H1 (cell line): ENCODE data around the gene ARID5B. TPM values are rescaled to one million over a fixed set of nuclear protein-coding genes. Genes with fewer than 3 reads are reported as not detected.
A peak's percentile ranks its signal among the peaks of the same experiment; 100 is the strongest.

Experiments
- CTCF ChIA-PET: fragments of 300-600 bp; sonication (Branson Sonifier 250); formaldehyde crosslinking; loops from one replicate; lab custom pipeline; 2021; ENCODE audit not compliant: partially characterized antibody; lab: Charles Lee
- POLR2A ChIA-PET: fragments of 300-600 bp; sonication (Branson Sonifier 250); formaldehyde crosslinking; loops from one replicate; lab custom pipeline; 2021; ENCODE audit warnings: inconsistent platforms; ENCODE audit not compliant: partially characterized antibody; lab: Charles Lee
- DNase-seq, 2 experiments: peaks; one replicate each; pipeline versions ENCODE4 v3.0.0 to v3.0.0-alpha.2; 2010 to 2022; ENCODE audit warnings: low spot score in 2 of 2, low read depth in 1 of 2, mixed read lengths in 1 of 2
- FAIRE-seq: peaks from 2 replicates; lab custom pipeline; 2011; peaks lifted over from hg19 to GRCh38; lab: Jason Lieb, UNC
- H2AFZ ChIP-seq: 2 replicates; pipeline ENCODE4 v1.8.1; 2012; ENCODE audit warnings: low read length, inconsistent platforms
- H2AK5ac ChIP-seq: 2 replicates; pipeline ENCODE4 v1.6.1; 2013; ENCODE audit warnings: low read depth, low read length
- H2BK120ac ChIP-seq: replicated peaks from 2 replicates; pipeline ENCODE3; 2013; ENCODE audit warnings: low read depth, low read length, inconsistent platforms
- H2BK12ac ChIP-seq: 2 replicates; pipeline ENCODE4 v1.6.1; 2013; ENCODE audit warnings: low read depth, low read length
- H2BK15ac ChIP-seq: 2 replicates; pipeline ENCODE4 v1.6.1; 2013; ENCODE audit warnings: low read length
- H2BK20ac ChIP-seq: 2 replicates; pipeline ENCODE4 v1.6.1; 2013; ENCODE audit warnings: low read length
- H2BK5ac ChIP-seq: 2 replicates; pipeline ENCODE4 v1.6.1; 2013; ENCODE audit warnings: low read depth, low read length
- H3K14ac ChIP-seq: 2 replicates; pipeline ENCODE4 v1.6.1; 2013; ENCODE audit warnings: inconsistent platforms; ENCODE audit not compliant: insufficient read length
- H3K18ac ChIP-seq: 2 replicates; pipeline ENCODE4 v1.6.1; 2013; ENCODE audit warnings: low read length; ENCODE audit errors: extremely low read depth
- H3K23ac ChIP-seq: 2 replicates; pipeline ENCODE4 v1.6.1; 2013; ENCODE audit warnings: inconsistent platforms; ENCODE audit not compliant: insufficient read length
- H3K23me2 ChIP-seq: 2 replicates; pipeline ENCODE4 v1.6.1; 2013; ENCODE audit warnings: low read depth, low read length
- H3K27ac ChIP-seq: 2 replicates; pipeline ENCODE4 v1.6.1; 2011; ENCODE audit warnings: low read depth, low read length, inconsistent platforms
- H3K27me3 ChIP-seq, 4 experiments: replicated peaks in 1 of 4; 1 replicate in 1 of 4; 2 replicates in 3 of 4; pipeline versions ENCODE4 v1.6.1 to v1.8.1; 2011 to 2013; ENCODE audit warnings: low read length in 3 of 4, mild to moderate bottlenecking in 3 of 4, inconsistent platforms in 2 of 4, mixed read lengths in 2 of 4, moderate library complexity in 1 of 4; ENCODE audit not compliant: control insufficient read depth in 3 of 4, insufficient read depth in 3 of 4; ENCODE audit errors: extremely low read depth in 1 of 4
- H3K36me3 ChIP-seq, 4 experiments: 2 replicates each; pipeline versions ENCODE4 v1.6.1 to v1.8.1; 2011 to 2013; ENCODE audit warnings: mild to moderate bottlenecking in 4 of 4, low read length in 3 of 4, moderate library complexity in 2 of 4, control low read depth in 1 of 4, inconsistent platforms in 1 of 4; ENCODE audit not compliant: insufficient read depth in 4 of 4, control insufficient read depth in 2 of 4
- H3K4ac ChIP-seq: replicated peaks from 2 replicates; pipeline ENCODE3; 2013; ENCODE audit warnings: low read length, low read depth, mixed read lengths, inconsistent platforms; ENCODE audit not compliant: insufficient read length
- H3K4me1 ChIP-seq, 4 experiments: replicated peaks in 1 of 4; 1 replicate in 1 of 4; 2 replicates in 3 of 4; pipeline versions ENCODE4 v1.6.1 to v1.8.1; 2011 to 2013; ENCODE audit warnings: low read length in 3 of 4, inconsistent platforms in 2 of 4, mixed read lengths in 1 of 4; ENCODE audit not compliant: insufficient read depth in 4 of 4, control insufficient read depth in 3 of 4
- H3K4me2 ChIP-seq, 2 experiments: 2 replicates each; pipeline versions ENCODE4 v1.6.1 to v1.8.1; 2011 to 2013; ENCODE audit warnings: low read depth in 2 of 2, low read length in 2 of 2, control low read depth in 1 of 2, inconsistent platforms in 1 of 2, mild to moderate bottlenecking in 1 of 2; ENCODE audit not compliant: insufficient read depth in 1 of 2
- H3K4me3 ChIP-seq, 4 experiments: fragments of 200-600, 300-600 bp in 1 of 4; sonication (generic), shearing (Covaris generic), sonication (Bioruptor Twin) in 1 of 4; 2 replicates each; pipeline versions ENCODE4 v1.5.1 to v1.8.1; 2011 to 2016; ENCODE audit warnings: low read length in 4 of 4, low read depth in 3 of 4, control low read depth in 2 of 4, inconsistent platforms in 2 of 4, mild to moderate bottlenecking in 2 of 4, mixed read lengths in 1 of 4, moderate library complexity in 1 of 4; ENCODE audit not compliant: insufficient read depth in 2 of 4; ENCODE audit errors: extremely low read depth in 1 of 4
- H3K56ac ChIP-seq: replicated peaks from 2 replicates; pipeline ENCODE3; 2013; ENCODE audit warnings: low read depth, mild to moderate bottlenecking, mixed read lengths, low read length, inconsistent platforms; ENCODE audit not compliant: insufficient read length
- H3K79me1 ChIP-seq: 2 replicates; pipeline ENCODE4 v1.6.1; 2013; ENCODE audit warnings: low read depth, low read length, control low read depth
- H3K79me2 ChIP-seq, 2 experiments: 2 replicates each; pipeline versions ENCODE4 v1.6.1 to v1.8.1; 2012 to 2013; ENCODE audit warnings: low read length in 2 of 2, mild to moderate bottlenecking in 2 of 2, inconsistent platforms in 1 of 2; ENCODE audit not compliant: insufficient read depth in 2 of 2, control insufficient read depth in 1 of 2
- H3K9ac ChIP-seq, 4 experiments: replicated peaks in 1 of 4; 1 replicate in 1 of 4; 2 replicates in 3 of 4; pipeline versions ENCODE4 v1.6.1 to v1.8.1; 2011 to 2013; ENCODE audit warnings: low read depth in 3 of 4, low read length in 3 of 4, control low read depth in 2 of 4, mild to moderate bottlenecking in 2 of 4, moderate library complexity in 2 of 4, inconsistent platforms in 1 of 4; ENCODE audit errors: extremely low read depth in 1 of 4
- H3K9me3 ChIP-seq, 2 experiments: 2 replicates each; pipeline versions ENCODE4 v1.6.1 to v1.8.1; 2012 to 2013; ENCODE audit warnings: mild to moderate bottlenecking in 2 of 2, moderate library complexity in 2 of 2, control low read depth in 1 of 2, inconsistent platforms in 1 of 2, low read depth in 1 of 2, low read length in 1 of 2, mixed read lengths in 1 of 2; ENCODE audit not compliant: insufficient read depth in 2 of 2
- H4K20me1 ChIP-seq, 2 experiments: replicated peaks in 1 of 2; 2 replicates each; pipeline versions ENCODE3 to v1.8.1; 2011 to 2013; ENCODE audit warnings: inconsistent platforms in 2 of 2, low read length in 2 of 2, mild to moderate bottlenecking in 1 of 2; ENCODE audit not compliant: insufficient read depth in 2 of 2, control insufficient read depth in 1 of 2
- H4K5ac ChIP-seq: 2 replicates; pipeline ENCODE4 v1.6.1; 2013; ENCODE audit warnings: low read length, low read depth, mixed read lengths, inconsistent platforms; ENCODE audit not compliant: insufficient read length
- H4K8ac ChIP-seq: 2 replicates; pipeline ENCODE4 v1.8.0; 2013; ENCODE audit warnings: mild to moderate bottlenecking, moderate library complexity, low read length, inconsistent platforms; ENCODE audit not compliant: insufficient read depth; ENCODE audit errors: extremely low read depth
- H4K91ac ChIP-seq: replicated peaks from 2 replicates; pipeline ENCODE3; 2013; ENCODE audit warnings: low read length, mixed read lengths, inconsistent platforms; ENCODE audit not compliant: insufficient read length
- CEBPB ChIP-seq: IDR thresholded peaks from 2 replicates; pipeline ENCODE4 v1.6.1; 2012; ENCODE audit warnings: low read depth, low read length
- CREB1 ChIP-seq: IDR thresholded peaks from 2 replicates; pipeline ENCODE4 v1.6.1; 2012; ENCODE audit warnings: inconsistent platforms
- EGR1 ChIP-seq: IDR thresholded peaks from 2 replicates; pipeline ENCODE4 v1.6.1; 2011; ENCODE audit warnings: low read depth, low read length, borderline replicate concordance
- EP300 ChIP-seq, 2 experiments: IDR thresholded peaks; 1 replicate in 1 of 2; 2 replicates in 1 of 2; pipeline ENCODE4 v1.6.1; 2011 to 2012; ENCODE audit warnings: low read depth in 2 of 2, low read length in 2 of 2, mild to moderate bottlenecking in 2 of 2, borderline replicate concordance in 1 of 2, inconsistent platforms in 1 of 2, moderate library complexity in 1 of 2
- EZH2 ChIP-seq: fragments of 200-600 bp; sonication (generic); IDR thresholded peaks from 2 replicates; pipeline ENCODE4 v1.7.1; 2012; ENCODE audit warnings: low read depth, mild to moderate bottlenecking, moderate library complexity, low read length, inconsistent platforms; ENCODE audit not compliant: severe bottlenecking
- RAD21 ChIP-seq, 2 experiments: IDR thresholded peaks in 1 of 2; conservative IDR thresholded peaks in 1 of 2; 2 replicates each; pipeline ENCODE4 v1.6.1; 2011; ENCODE audit warnings: low read depth in 2 of 2, low read length in 2 of 2, improper control_type of control experiment in 1 of 2, inconsistent platforms in 1 of 2, mild to moderate bottlenecking in 1 of 2, moderate library complexity in 1 of 2
- SUZ12 ChIP-seq: fragments of 200-600 bp; sonication (generic); IDR thresholded peaks from 2 replicates; pipeline ENCODE4 v1.6.1; 2012; ENCODE audit warnings: mild to moderate bottlenecking, inconsistent platforms, low read length, moderate library complexity, mixed read lengths
- TAF1 ChIP-seq: IDR thresholded peaks from 2 replicates; pipeline ENCODE4 v1.6.1; 2011; ENCODE audit warnings: mild to moderate bottlenecking, low read depth, low read length
- WGBS, 2 experiments: shearing (Covaris generic) in 1 of 2; methylation state at CpG; one replicate each; pipeline versions ENCODE4 v1.1.6 to v1.1.7; 2013 to 2015; ENCODE audit warnings: low lambda C conversion rate in 2 of 2, mixed read lengths in 2 of 2, inconsistent platforms in 1 of 2, low coverage in 1 of 2, missing lambda C conversion rate in 1 of 2; ENCODE audit not compliant: insufficient replicate concordance in 2 of 2, insufficient coverage in 1 of 2, insufficient read length in 1 of 2; ENCODE audit errors: extremely low coverage in 1 of 2, missing lambda C conversion rate in 1 of 2; 5-methylcytosine and 5-hydroxymethylcytosine counted together
- polyA plus RNA-seq, 7 experiments: library from polyadenylated mRNA; depleted of rRNA in 3 of 7; stranded (reverse) in 5 of 7; unstranded in 2 of 7; fragments of >200 nt in 5 of 7; fragments of 200-250 nt in 2 of 7; gene quantifications; 1 replicate in 5 of 7; 2 replicates in 1 of 7; 4 replicates in 1 of 7; pipeline versions ENCODE4 v1.2.1 to v1.2.3, GENCODE V29; 2011 to 2013; ENCODE audit warnings: missing spikeins in 2 of 7, mixed read lengths in 2 of 7
- total RNA-seq: library from RNA; stranded (reverse); fragmentation: NEBNext Ultra II Directional; extraction: Animal tissue kit (Norgen Biotek cat#: 25700); gene quantifications from 2 replicates; pipeline ENCODE4 v1.2.1, GENCODE V29; 2021
- TF ChIP-seq, protein P1 (sequence below), 3 experiments: IDR thresholded peaks; 1 replicate in 2 of 3; 2 replicates in 1 of 3; pipeline versions ENCODE4 v1.5.1 to v1.6.1; 2011; ENCODE audit warnings: low read length in 3 of 3, mild to moderate bottlenecking in 3 of 3, inconsistent platforms in 2 of 3, low read depth in 1 of 3, moderate library complexity in 1 of 3; ENCODE audit not compliant: insufficient read depth in 1 of 3; ENCODE audit errors: control extremely low read depth in 1 of 3

The ARID5B gene
- total and polyA plus RNA-seq, 2 of the 8 experiments (the other 6 are each of a cell fraction or from before 2014, with no cell fraction given) = 0.21 to 1.1 TPM

DNA sequence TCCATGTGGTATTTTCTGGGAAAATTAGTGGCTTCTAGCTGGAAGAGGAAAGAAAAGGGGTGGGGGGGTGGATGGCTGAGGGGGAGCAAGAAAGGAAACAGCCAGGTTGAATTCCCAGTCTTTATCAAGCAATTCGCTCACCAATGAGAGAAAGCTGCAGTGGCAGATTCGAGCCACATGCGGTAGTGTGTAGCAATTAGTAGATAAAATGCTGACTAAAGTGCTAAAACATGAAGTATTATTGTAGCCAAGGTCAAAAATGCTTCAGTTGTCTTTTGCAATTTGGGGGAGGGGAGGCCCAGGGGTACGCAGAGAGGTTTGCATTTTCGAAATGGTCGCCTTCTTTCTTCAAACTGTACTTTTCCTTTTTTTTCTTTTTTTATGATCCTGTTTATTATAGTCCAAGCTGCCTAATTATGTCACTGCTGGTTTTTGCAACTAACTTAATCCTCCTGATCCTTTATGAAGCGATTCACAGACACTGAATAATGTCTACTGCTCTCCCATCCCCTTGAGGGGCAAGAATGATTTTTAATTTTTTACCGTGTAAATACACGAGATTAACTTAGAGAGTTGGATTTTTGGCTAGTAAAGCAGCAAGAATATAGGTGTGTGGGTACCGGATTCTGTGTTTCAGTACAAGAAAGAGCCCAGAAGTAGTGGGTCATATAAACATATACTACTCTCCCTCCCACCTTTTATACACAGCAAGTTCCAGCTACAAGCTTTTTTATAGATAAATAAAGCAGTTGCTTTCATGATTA, 3.6 kb upstream of the ARID5B start:
- Histone ChIP-seq H3K4me1 (peaks cover 0 to 18% (median 6%) of the 10 kb centered on the region in 4 experiments; a peak in 4 of 7 replicates), H2AFZ (peak overlapping the region; percentile 54), H3K9ac (no peak overlapping the region)
- TF ChIP-seq, protein P1, sequence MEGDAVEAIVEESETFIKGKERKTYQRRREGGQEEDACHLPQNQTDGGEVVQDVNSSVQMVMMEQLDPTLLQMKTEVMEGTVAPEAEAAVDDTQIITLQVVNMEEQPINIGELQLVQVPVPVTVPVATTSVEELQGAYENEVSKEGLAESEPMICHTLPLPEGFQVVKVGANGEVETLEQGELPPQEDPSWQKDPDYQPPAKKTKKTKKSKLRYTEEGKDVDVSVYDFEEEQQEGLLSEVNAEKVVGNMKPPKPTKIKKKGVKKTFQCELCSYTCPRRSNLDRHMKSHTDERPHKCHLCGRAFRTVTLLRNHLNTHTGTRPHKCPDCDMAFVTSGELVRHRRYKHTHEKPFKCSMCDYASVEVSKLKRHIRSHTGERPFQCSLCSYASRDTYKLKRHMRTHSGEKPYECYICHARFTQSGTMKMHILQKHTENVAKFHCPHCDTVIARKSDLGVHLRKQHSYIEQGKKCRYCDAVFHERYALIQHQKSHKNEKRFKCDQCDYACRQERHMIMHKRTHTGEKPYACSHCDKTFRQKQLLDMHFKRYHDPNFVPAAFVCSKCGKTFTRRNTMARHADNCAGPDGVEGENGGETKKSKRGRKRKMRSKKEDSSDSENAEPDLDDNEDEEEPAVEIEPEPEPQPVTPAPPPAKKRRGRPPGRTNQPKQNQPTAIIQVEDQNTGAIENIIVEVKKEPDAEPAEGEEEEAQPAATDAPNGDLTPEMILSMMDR (IDR thresholded peaks at IDR 0.05; ENCODE audit: control extremely low read depth in 1 of 3, insufficient read depth in 1 of 3, low read depth in 1 of 3, low read length in 3 of 3) = peak in 1 of 3 experiments; percentile 35; a peak in 1 of 4 replicates
- TF ChIP-seq CREB1 = no peak
- TF ChIP-seq TAF1 = no peak
- no peak for TF ChIP-seq EP300 (IDR thresholded peaks at IDR 0.05; ENCODE audit: borderline replicate concordance in 1 of 2, low read depth in 2 of 2, low read length in 2 of 2)
- TF ChIP-seq SUZ12 = peak; percentile 17; the same call in 1 of the 2 replicates
- no peak for TF ChIP-seq EGR1
- TF ChIP-seq CEBPB = no peak
- TF ChIP-seq EZH2 = no peak
- TF ChIP-seq RAD21 (IDR thresholded peaks at IDR 0.05 in 1 of 2, conservative IDR thresholded peaks at IDR 0.05 in 1 of 2; ENCODE audit: low read depth in 2 of 2, low read length in 2 of 2) = peak in 1 of 2 experiments; percentile 10; a peak in 1 of 4 replicates

More for the DNA sequence above, 3.6 kb upstream of the ARID5B start:
- ChIA-PET CTCF (interaction anchor here (0.6 to 2.9 kb wide), 30 partner anchors 8 to 1089 kb away, joined by 3 to 28 read pairs (median 4); no protein-coding TSS in a partner anchor), POLR2A (no interaction called here)
- DNase-seq = no peak
- Histone ChIP-seq H2AK5ac (no peak overlapping the region), H2BK15ac (no peak overlapping the region), H3K18ac (no peak overlapping the region; the same call in 1 of the 2 replicates), H4K8ac (no peak overlapping the region), H3K23ac (no peak overlapping the region), H3K27me3 (peaks cover 9 to 42% (median 36%) of the 10 kb centered on the region in 4 experiments), H3K14ac (no peak overlapping the region), H3K36me3 (no peaks in the 10 kb centered on the region), H2BK5ac (no peak overlapping the region), H3K79me2 (no peaks in the 10 kb centered on the region), H2BK12ac (no peak overlapping the region), H3K4me3 (peak overlapping the region; percentile 19 to 62 (median 53)), H4K91ac (no peak overlapping the region), H3K4ac (no peak overlapping the region), H3K9me3 (no peaks in the 10 kb centered on the region), H3K23me2 (peaks cover 21% of the 10 kb centered on the region), H4K20me1 (no peaks in the 10 kb centered on the region), H2BK120ac (no peak overlapping the region), H3K27ac (no peak overlapping the region), H2BK20ac (no peak overlapping the region), H3K56ac (no peak overlapping the region), H3K4me2 (peak overlapping the region; percentile 75 to 97), H4K5ac (no peak overlapping the region), H3K79me1 (no peaks in the 10 kb centered on the region)
- WGBS, 2 experiments = 22% methylated on average over 10 of the region's 10 CpGs; no CpG with 5 or more reads in 1 of the 2 experiments
- FAIRE-seq = peak; percentile 7
